ENCODE results near the gene MED27. TPM values are rescaled to one million over a fixed set of nuclear protein-coding genes. Genes with fewer than 3 reads are reported as not detected.

MED27 gene
- total and polyA plus RNA-seq, 7 experiments from 2014 or later = 11.5 to 44.2 (median 25.7) TPM

GRCh38 chr9:131917009-131917408 is 162.7 kb downstream of the MED27 start:
- peaks cover 0 to 17% (median 0%) of the 10 kb centered on the region in 7 donors for H3K4me1 Mint-ChIP-seq
- Histone ChIP-seq H3K27ac (ENCODE audit: low read depth, low read length) (no peak overlapping the region), H3K27me3 (ENCODE audit: control insufficient read depth in 2 of 2, insufficient read depth in 2 of 2, low read length in 2 of 2) (no peaks in the 10 kb centered on the region), H3K4me1 (ENCODE audit: control insufficient read depth in 2 of 2, insufficient read depth in 2 of 2, low read length in 2 of 2) (no peaks in the 10 kb centered on the region), H3K36me3 (ENCODE audit: control insufficient read depth in 2 of 3, insufficient read depth in 3 of 3, low read length in 3 of 3) (no peaks in the 10 kb centered on the region), H3K9me3 (ENCODE audit: control insufficient read depth in 2 of 3, low read length in 3 of 3) (no peaks in the 10 kb centered on the region), H3K4me3 (ENCODE audit: low read length) (no peak overlapping the region)
- no peaks in the 10 kb centered on the region for H3K27me3 Mint-ChIP-seq
- ATAC-seq (no peak), DNase-seq (no peak)
- H3K9me3 Mint-ChIP-seq = peaks cover 0 to 6% (median 0%) of the 10 kb centered on the region in 11 donors
- ChIA-PET CTCF (no interaction called here), POLR2A (no interaction called here)
- no peak overlapping the region for H3K27ac Mint-ChIP-seq
- intact Hi-C loops (cut with micrococcal nuclease) = no loop called here
- no peak overlapping the region for H3K4me3 Mint-ChIP-seq
- H3K36me3 Mint-ChIP-seq = peaks cover 3 to 53% (median 14%) of the 10 kb centered on the region in 5 donors

- H3K27ac Mint-ChIP-seq = no peak overlapping the region
- POLR2A ChIA-PET = no interaction called here
Measured at GRCh38 chr9:131915181-131915580, 164.5 kb downstream of the MED27 start.

GRCh38 chr9:131912671-131913070 is 167.0 kb downstream of the MED27 start:
- Mint-ChIP-seq H3K4me1 (peaks cover 0 to 8% (median 0%) of the 10 kb centered on the region in 7 donors), H3K4me3 (no peak overlapping the region), H3K27ac (no peak overlapping the region), H3K27me3 (no peaks in the 10 kb centered on the region), H3K9me3 (peaks cover 0 to 6% (median 0%) of the 10 kb centered on the region in 11 donors), H3K36me3 (peaks cover 0 to 48% (median 8%) of the 10 kb centered on the region in 5 donors)
- DNase-seq (no peak), ATAC-seq (no peak)
- CTCF ChIA-PET = no interaction called here
- no peaks in the 10 kb centered on the region for H3K4me1 ChIP-seq (ENCODE audit: control insufficient read depth in 2 of 2, insufficient read depth in 2 of 2, low read length in 2 of 2)
- intact Hi-C loops (cut with micrococcal nuclease) = no loop called here
- H3K4me3 ChIP-seq (ENCODE audit: low read length) = no peak overlapping the region
- POLR2A ChIA-PET = no interaction called here
- H3K9me3 ChIP-seq (ENCODE audit: control insufficient read depth in 2 of 3, low read length in 3 of 3) = no peaks in the 10 kb centered on the region
- H3K27me3 ChIP-seq (ENCODE audit: control insufficient read depth in 2 of 2, insufficient read depth in 2 of 2, low read length in 2 of 2) = no peaks in the 10 kb centered on the region
- H3K27ac ChIP-seq (ENCODE audit: low read depth, low read length) = no peak overlapping the region
- no peaks in the 10 kb centered on the region for H3K36me3 ChIP-seq (ENCODE audit: control insufficient read depth in 2 of 3, insufficient read depth in 3 of 3, low read length in 3 of 3)

More at GRCh38 chr9:131915181-131915580, 164.5 kb downstream of the MED27 start:
- Mint-ChIP-seq H3K4me1 (peaks cover 0 to 11% (median 0%) of the 10 kb centered on the region in 7 donors), H3K27me3 (no peaks in the 10 kb centered on the region), H3K36me3 (peaks cover 0 to 47% (median 8%) of the 10 kb centered on the region in 5 donors), H3K4me3 (no peak overlapping the region), H3K9me3 (peaks cover 0 to 6% (median 0%) of the 10 kb centered on the region in 11 donors)
- H3K27ac ChIP-seq (ENCODE audit: low read depth, low read length) = no peak overlapping the region
- H3K9me3 ChIP-seq (ENCODE audit: control insufficient read depth in 2 of 3, low read length in 3 of 3) = no peaks in the 10 kb centered on the region
- no peak overlapping the region for H3K4me3 ChIP-seq (ENCODE audit: low read length)
- ATAC-seq (no peak), DNase-seq (no peak)
- H3K36me3 ChIP-seq (ENCODE audit: control insufficient read depth in 2 of 3, insufficient read depth in 3 of 3, low read length in 3 of 3) = no peaks in the 10 kb centered on the region
- intact Hi-C loops (cut with micrococcal nuclease) = no loop called here
- CTCF ChIA-PET = no interaction called here
- H3K27me3 ChIP-seq (ENCODE audit: control insufficient read depth in 2 of 2, insufficient read depth in 2 of 2, low read length in 2 of 2) = no peaks in the 10 kb centered on the region
- no peaks in the 10 kb centered on the region for H3K4me1 ChIP-seq (ENCODE audit: control insufficient read depth in 2 of 2, insufficient read depth in 2 of 2, low read length in 2 of 2)

- ATAC-seq (no peak), DNase-seq (no peak)
- Mint-ChIP-seq H3K4me1 (peaks cover 0 to 7% (median 0%) of the 10 kb centered on the region in 7 donors), H3K27ac (no peak overlapping the region), H3K27me3 (no peaks in the 10 kb centered on the region), H3K4me3 (no peak overlapping the region), H3K9me3 (peaks cover 0 to 6% (median 0%) of the 10 kb centered on the region in 11 donors), H3K36me3 (peaks cover 0 to 45% (median 4%) of the 10 kb centered on the region in 5 donors)
- Histone ChIP-seq H3K4me1 (ENCODE audit: control insufficient read depth in 2 of 2, insufficient read depth in 2 of 2, low read length in 2 of 2) (no peaks in the 10 kb centered on the region), H3K27me3 (ENCODE audit: control insufficient read depth in 2 of 2, insufficient read depth in 2 of 2, low read length in 2 of 2) (no peaks in the 10 kb centered on the region), H3K27ac (ENCODE audit: low read depth, low read length) (no peak overlapping the region), H3K4me3 (ENCODE audit: low read length) (no peak overlapping the region), H3K36me3 (ENCODE audit: control insufficient read depth in 2 of 3, insufficient read depth in 3 of 3, low read length in 3 of 3) (no peaks in the 10 kb centered on the region), H3K9me3 (ENCODE audit: control insufficient read depth in 2 of 3, low read length in 3 of 3) (no peaks in the 10 kb centered on the region)
- CTCF ChIA-PET = no interaction called here
- POLR2A ChIA-PET = no interaction called here
- intact Hi-C loops (cut with micrococcal nuclease) = no loop called here
Measured at GRCh38 chr9:131912069-131912468, 167.6 kb downstream of the MED27 start.

DNA sequence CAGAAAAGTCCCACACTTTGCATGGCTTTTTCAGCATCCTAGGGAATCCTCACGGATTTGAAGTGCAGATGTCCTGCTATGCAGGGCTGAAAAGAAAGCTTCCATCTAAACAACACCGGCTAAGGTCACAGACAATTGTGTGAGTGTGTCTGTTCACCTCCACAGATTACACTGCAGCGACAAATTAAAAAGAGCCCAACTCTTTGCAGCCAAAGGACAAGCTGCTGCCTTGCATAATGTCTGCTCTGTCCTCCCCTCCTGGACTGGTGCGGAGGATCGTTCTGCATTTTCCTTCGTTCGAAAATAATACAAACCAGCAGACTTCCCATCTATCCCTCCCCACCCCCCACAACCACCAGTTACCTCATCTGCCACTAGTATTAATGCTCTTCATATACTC is 169.1 kb downstream of the MED27 start:
- CTCF ChIA-PET = no interaction called here
- Histone ChIP-seq H3K36me3 (ENCODE audit: control insufficient read depth in 2 of 3, insufficient read depth in 3 of 3, low read length in 3 of 3) (no peaks in the 10 kb centered on the region), H3K27ac (ENCODE audit: low read depth, low read length) (no peak overlapping the region), H3K27me3 (ENCODE audit: control insufficient read depth in 2 of 2, insufficient read depth in 2 of 2, low read length in 2 of 2) (no peaks in the 10 kb centered on the region), H3K9me3 (ENCODE audit: control insufficient read depth in 2 of 3, low read length in 3 of 3) (no peaks in the 10 kb centered on the region), H3K4me3 (ENCODE audit: low read length) (no peak overlapping the region), H3K4me1 (ENCODE audit: control insufficient read depth in 2 of 2, insufficient read depth in 2 of 2, low read length in 2 of 2) (no peaks in the 10 kb centered on the region)
- peaks cover 0 to 6% (median 0%) of the 10 kb centered on the region in 11 donors for H3K9me3 Mint-ChIP-seq
- H3K27me3 Mint-ChIP-seq = no peaks in the 10 kb centered on the region
- intact Hi-C loops (cut with micrococcal nuclease) = no loop called here
- peaks cover 4 to 57% (median 14%) of the 10 kb centered on the region in 5 donors for H3K36me3 Mint-ChIP-seq
- H3K4me3 Mint-ChIP-seq = no peak overlapping the region
- POLR2A ChIA-PET = no interaction called here
- peaks cover 0 to 15% (median 0%) of the 10 kb centered on the region in 7 donors for H3K4me1 Mint-ChIP-seq
- DNase-seq (no peak), ATAC-seq (no peak)
- H3K27ac Mint-ChIP-seq = no peak overlapping the region

DNA sequence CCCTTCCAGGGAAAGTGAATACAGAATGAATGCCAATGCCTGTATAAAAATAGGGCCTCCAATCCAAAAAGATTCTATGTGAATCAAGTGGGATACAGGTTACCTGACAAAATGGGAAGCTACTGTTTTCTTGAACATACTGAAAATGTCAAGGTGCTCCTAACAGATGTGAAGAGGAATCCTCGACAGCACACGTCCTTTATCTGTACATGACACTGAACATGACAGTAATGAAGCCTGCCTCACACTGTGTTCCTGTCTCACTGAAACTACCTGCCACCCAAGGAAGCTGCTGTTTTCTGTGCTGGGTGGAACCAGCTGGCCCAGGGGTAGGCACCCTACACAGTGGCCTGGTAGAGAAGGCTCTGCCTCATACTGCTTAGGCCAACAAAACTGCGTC is 174.5 kb downstream of the MED27 start:
- H3K27ac Mint-ChIP-seq = no peak overlapping the region
- Histone ChIP-seq H3K9me3 (ENCODE audit: control insufficient read depth in 2 of 3, low read length in 3 of 3) (no peaks in the 10 kb centered on the region), H3K27me3 (ENCODE audit: control insufficient read depth in 2 of 2, insufficient read depth in 2 of 2, low read length in 2 of 2) (no peaks in the 10 kb centered on the region), H3K4me1 (ENCODE audit: control insufficient read depth in 2 of 2, insufficient read depth in 2 of 2, low read length in 2 of 2) (no peaks in the 10 kb centered on the region), H3K4me3 (ENCODE audit: low read length) (no peak overlapping the region), H3K36me3 (ENCODE audit: control insufficient read depth in 2 of 3, insufficient read depth in 3 of 3, low read length in 3 of 3) (no peaks in the 10 kb centered on the region), H3K27ac (ENCODE audit: low read depth, low read length) (no peak overlapping the region)
- intact Hi-C loops (cut with micrococcal nuclease) = no loop called here
- peaks cover 0 to 11% (median 0%) of the 10 kb centered on the region in 7 donors for H3K4me1 Mint-ChIP-seq
- no peak for ATAC-seq
- ChIA-PET POLR2A (interaction anchor here (0.5 kb wide), 1 partner anchor 398 kb away, joined by 3 read pairs; no protein-coding TSS in a partner anchor), CTCF (no interaction called here)
- H3K9me3 Mint-ChIP-seq = no peaks in the 10 kb centered on the region
- no peaks in the 10 kb centered on the region for H3K27me3 Mint-ChIP-seq
- no peak for DNase-seq
- H3K36me3 Mint-ChIP-seq = peaks cover 7 to 34% (median 9%) of the 10 kb centered on the region in 5 donors
- H3K4me3 Mint-ChIP-seq = no peak overlapping the region

Measured in naive thymus-derived CD4-positive, alpha-beta T cell (primary cell).